T-helper 2 cell treated with Interferon-gamma antibody and Interleukin-4, amounts not matched to agents 100 ng/mL and 5 ng/mL, for 36 hours (primary cell): ENCODE measurements around the gene SARM1. TPM values are rescaled to one million over a fixed set of nuclear protein-coding genes. Genes with fewer than 3 reads are reported as not detected.

Source experiments
- intact Hi-C: fragments of 100-400 bp; cut with micrococcal nuclease; formaldehyde crosslinking; loops from one replicate; pipeline ENCODE4 v1.15.1; 2023
- total RNA-seq: library from RNA; stranded (reverse); gene quantifications from 2 replicates; pipeline ENCODE4 v1.2.3, GENCODE V29; 2022

The SARM1 gene
- total RNA-seq, 1 donor from 2014 or later = 21.0 TPM

DNA sequence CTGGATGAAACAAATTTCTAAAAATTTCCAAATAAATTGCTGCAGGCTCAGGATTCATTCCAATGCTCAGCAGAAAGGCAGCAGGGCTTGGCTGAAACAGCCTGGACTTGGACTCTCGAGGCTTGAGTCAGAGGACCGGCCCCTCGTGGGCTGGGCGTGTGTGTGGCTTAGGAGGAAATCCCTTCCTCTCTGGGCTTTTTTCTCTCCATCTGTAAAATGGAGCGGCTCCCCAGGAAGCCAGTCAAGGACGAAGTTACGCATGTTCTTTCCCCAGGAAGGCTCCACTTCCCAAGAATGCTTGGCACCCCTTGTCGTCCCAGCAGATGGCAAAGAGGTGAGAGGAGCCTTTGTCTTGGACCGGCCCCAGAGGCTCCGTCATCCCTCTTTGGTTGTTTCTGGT lies 21.0 kb downstream of the SARM1 start:
- intact Hi-C loops = no loop called here

DNA sequence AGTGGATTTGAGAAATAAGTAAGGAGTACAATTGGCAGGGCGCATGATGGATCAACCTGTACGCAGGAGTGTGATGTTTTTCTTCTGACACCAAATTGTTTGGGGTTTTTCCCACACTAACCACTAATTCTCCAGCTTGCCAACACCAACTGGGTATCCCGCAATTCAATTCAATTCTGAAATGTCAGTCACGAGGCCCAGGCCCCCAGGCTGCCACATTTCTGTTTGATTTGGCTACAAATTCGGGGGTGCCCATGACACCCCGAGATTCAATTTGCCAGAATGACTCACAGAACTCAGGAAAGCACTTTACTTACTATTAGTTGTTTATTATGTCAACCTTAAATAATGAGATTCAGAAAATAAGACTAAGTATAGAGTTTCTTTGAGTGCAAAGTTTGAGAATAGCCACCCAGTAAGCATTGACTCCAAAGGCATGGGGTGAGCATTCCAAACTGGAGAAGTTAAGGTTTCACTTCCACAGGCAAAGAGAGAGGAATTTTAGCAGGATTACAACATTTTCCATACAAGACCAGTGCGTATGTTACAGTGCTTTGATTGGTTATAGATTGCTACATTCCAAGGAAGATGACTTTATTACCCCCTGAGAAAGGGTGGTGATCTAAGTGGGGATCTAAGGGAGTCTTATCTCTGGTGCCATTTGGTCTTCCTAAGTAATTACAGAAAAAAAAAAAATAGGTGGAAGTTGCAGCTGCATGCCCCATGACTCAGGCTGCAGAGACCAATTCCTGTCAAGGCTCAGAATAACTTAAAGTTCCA lies 23.0 kb downstream of the SARM1 start:
- intact Hi-C loops = no loop called here

DNA sequence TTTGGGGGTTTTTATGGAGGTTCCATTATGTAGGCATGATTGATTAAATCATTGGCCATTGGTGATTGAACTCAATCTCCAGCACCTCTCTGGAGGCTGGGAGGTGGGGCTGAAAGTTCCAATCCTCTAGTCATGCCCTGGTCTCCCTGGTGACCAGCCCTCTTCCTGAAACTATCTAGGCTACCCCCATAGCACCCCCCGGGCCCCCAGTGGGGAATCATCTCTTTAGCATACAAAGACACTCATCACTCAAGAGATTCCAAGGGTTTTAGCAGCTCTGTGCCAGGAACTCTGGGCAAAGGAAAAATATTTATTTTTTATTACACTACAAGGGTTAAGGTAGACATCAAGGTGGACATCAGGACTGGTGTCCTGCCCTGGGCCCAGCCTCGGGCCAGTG lies 23.9 kb downstream of the SARM1 start:
- intact Hi-C loops = no loop called here

DNA sequence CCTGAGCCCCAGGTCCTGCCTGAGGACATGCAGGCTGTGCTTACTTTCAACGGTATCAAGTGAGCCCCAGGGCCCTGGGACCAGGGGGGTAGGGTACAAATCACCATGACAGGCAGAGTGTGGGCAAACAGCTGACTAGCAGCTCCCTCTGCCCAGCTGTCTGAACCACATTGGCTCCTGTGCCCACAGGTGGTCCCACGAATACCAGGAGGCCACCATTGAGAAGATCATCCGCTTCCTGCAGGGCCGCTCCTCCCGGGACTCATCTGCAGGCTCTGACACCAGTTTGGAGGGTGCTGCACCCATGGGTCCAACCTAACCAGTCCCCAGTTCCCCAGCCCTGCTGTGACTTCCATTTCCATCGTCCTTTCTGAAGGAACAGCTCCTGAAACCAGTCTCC lies 24.5 kb downstream of the SARM1 start:
- intact Hi-C loops = no loop called here

DNA sequence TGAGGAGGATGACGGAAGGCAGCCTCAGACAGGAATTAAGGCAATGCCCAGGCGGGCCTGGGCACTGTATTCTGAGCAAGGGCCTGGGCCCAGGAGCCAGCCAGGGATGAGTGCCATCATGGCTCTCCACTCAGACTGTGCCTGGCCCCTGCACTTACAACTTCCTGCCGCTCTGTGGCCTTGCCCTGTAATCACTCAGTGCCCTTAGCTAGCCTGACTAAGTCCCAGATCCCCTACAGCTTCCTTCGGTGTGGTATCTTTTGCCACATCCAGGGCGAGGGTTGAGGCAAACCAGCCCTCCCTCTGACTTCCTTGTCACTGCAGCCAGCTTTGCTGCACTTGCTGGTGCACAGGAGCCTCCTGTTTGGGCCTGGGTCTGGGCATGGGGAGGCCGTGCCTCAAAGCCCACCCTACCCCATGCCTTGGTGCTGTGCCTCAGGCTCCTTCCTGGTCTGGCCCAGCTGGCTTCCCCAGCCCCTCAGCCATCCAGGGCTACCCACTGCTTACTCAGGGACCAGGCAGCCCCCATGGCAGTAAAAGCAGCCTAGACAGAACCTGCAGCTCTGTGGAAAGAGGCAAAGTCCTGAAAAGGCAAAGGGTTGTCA lies 25.2 kb downstream of the SARM1 start:
- intact Hi-C loops = no loop called here

DNA sequence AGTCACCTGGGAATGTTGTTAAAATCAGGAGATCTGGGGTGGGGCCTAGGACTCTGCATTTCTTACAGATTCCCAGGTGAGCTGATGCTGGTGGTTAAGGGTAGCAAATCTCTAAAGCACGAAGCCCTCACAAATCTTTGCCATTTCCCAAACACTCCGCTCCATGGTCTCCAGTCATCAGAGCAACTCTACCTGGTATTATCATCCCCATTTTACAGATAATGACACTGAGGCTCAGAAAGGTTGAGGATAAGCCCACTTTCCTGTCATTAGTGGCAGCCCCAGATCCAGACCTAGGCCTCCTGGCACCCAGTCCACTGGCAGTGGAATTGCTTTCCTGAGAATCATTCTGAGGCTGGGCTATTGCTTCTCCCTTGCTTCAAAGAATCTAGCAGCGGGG lies 25.8 kb downstream of the SARM1 start:
- intact Hi-C loops = no loop called here

DNA sequence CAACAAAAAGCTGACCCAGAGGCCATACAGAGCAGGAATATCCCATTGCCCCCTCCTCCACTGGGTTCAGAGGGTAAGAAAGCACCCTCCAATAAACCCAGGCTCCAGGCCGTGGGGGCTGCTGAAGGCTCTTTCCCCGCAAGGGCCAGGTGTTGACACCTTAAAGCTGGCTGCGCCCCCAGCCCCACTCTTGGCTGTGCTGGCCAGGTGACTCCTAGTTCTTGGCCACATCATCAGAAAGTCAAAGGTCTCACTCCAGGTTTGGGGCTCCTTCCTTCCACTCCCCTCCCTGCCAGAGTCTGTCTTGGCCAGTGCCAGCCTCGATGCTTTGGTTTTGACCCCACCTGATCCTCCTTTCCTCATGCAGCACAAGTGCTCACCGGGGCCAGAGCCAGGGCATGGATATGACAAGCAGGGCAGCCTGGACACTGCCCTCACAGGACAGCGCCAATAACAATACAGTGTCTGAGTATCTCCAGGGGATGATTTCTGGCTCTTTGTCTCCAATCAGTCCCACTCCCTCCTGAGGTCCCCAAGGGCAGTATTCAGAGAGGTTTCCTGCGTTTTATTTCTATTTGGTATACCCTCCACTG lies 26.3 kb downstream of the SARM1 start:
- intact Hi-C loops = no loop called here

DNA sequence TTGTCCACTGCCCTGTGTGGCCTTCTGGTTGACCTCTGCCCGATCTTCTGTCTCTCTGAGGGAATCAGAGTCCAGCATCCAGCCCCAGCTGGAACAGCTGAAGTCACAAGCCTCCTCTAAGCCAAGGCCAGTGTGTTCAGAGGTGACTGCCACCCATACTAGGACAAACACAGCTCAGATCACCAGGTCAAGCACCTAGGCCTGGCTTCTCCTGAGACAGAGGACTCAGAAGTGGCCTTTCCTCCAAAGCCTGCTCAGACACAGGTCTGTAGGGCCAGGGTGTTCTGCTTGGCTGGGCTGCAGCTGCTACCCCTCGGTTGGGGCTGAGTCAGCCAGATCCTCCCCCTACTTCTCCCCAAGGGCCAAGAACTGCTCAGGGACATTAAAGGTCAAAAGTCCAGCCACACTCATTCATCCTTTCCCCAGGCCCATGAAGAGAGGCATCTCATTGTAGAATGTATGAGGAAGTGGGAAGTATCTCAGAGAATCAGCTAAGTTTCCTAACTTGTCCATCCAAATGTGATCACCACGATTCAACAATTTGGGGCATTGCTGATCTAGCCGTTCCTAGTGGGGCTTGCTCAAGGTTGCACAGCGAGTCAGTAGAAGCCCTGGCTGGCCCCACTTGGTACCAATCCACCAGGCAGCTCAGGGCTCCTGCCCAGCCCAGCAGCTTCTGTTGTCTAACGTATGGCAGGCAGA lies 26.9 kb downstream of the SARM1 start:
- intact Hi-C loops = no loop called here

DNA sequence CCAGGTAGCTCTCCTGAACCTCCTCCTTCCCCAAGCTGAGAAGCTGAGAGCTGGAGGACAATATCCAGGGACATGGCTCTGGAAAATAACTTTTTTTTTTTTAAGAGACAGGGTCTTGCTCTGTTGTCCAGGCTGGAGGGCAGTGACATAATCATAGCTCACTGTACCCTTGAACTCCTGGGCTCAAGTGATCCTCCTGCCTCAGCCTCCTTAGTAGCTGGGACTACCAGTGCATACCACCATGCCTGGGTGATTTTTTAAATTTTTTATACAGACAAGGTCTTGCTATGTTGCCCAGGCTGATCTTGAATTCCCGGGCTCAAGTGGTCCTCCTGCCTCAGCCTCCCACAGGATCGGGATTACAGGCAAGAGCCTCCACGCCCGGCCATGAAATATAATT lies 28.3 kb downstream of the SARM1 start:
- intact Hi-C loops = no loop called here

DNA sequence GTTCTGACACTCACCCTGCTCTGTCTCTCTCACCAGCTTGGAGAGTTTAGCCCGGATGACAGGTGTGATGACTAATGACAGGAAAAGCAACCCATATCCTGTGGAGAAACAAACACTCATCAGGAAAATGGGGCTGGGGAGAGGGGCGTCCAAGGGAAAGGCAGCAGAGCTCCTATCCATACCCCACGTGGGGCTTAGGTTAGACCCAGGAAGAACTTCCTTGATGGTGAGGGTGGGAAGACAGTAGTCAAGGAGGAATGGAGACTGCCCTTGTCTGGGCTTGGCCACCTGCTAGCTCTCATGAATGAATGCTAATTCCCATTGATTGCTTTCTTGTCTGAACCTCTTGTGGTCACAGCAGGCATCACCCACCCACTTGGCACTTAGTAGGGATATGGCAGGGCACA lies 30.7 kb downstream of the SARM1 start:
- intact Hi-C loops = no loop called here

DNA sequence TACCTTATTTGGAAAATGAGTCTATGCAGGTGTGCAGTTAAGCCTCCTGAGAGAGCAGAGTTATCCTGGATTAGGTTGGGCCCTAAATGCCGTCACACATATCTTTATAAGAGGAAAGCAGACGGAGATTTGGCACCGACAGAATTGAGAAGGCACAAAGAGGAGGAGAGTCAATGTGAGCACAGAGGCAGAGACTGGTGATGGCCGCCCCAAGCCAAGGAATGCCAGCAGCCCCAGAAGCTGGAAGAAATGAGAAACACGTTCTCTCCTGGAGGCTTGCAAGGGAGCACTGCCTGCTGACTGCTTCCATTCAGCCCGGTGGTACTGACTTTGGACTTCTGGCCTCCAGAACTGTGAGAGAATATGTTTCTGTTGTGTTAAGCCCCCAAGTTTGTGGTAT lies 31.4 kb downstream of the SARM1 start:
- intact Hi-C loops = no loop called here

DNA sequence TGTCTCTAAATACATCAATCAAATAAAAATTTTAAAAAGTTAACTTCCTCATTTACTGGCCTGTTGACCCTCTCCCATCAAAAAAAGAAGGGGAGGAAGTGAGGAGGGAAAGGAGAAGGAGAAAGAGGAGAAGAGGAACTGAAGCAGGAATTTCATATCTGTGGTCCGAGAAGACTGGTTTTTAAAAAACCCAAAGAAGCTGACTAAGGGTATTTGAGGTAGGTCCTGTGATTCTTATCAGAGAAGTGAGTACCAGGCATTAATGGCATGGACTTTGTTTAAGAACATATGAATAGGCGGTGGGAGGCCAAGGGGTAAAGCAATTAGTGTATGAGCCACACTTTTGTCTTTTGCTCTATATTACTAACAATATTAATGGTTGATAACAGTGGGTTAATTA lies 32.5 kb downstream of the SARM1 start:
- intact Hi-C loops = no loop called here

DNA sequence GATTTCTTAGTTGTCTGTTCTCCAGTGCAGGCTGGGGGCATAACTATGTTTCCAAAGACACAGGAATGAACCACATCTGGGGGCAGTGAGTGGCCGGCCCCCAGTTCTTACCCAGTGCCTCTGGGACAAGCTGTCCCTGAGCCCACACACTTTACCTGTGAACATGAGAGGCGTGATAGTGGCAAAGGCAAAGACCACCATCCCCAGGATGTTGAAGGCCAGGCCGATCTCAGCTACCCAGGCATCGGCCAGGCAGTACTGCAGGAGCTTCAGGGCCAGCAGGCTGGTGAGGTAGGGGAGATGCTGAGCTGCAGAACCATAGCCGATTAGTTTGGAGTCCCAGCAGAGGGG lies 32.9 kb downstream of the SARM1 start:
- intact Hi-C loops = no loop called here

DNA sequence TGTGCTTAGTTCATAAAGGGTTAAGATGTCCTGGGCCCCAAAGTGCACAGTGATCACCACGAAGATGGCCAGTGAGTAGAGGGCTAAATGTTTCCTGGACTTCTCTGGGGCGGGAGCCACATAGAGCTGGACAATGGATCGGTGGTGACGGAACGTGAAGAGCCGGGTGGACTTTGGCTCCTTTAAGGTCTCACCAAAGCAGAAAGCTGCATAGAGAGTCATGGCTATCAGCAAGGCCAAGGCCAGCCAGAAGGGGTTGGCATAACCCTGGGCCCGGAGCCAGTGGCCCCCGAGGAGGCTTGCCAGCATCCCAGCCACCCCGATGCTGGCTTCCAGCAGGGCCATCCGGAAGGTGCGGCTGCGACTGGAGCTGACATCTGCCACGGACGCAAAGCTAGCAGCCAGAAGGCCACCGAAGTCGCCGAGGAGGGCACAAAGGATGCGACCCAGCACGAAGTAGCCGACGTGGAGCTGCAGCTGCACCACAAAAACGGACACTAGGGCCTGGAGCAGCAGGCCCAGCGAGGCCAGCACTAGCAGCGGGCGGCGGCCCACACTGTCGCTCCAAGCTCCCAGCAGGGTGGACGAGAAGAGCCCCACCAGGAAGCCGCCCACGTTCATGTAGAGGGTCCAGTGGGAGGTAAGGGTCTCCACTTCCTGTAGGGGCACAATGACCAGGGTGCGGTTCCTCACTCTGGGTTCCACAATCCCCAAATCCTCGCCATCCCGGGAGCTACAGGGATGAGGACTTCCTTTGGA lies 33.5 kb downstream of the SARM1 start:
- intact Hi-C loops = no loop called here

DNA sequence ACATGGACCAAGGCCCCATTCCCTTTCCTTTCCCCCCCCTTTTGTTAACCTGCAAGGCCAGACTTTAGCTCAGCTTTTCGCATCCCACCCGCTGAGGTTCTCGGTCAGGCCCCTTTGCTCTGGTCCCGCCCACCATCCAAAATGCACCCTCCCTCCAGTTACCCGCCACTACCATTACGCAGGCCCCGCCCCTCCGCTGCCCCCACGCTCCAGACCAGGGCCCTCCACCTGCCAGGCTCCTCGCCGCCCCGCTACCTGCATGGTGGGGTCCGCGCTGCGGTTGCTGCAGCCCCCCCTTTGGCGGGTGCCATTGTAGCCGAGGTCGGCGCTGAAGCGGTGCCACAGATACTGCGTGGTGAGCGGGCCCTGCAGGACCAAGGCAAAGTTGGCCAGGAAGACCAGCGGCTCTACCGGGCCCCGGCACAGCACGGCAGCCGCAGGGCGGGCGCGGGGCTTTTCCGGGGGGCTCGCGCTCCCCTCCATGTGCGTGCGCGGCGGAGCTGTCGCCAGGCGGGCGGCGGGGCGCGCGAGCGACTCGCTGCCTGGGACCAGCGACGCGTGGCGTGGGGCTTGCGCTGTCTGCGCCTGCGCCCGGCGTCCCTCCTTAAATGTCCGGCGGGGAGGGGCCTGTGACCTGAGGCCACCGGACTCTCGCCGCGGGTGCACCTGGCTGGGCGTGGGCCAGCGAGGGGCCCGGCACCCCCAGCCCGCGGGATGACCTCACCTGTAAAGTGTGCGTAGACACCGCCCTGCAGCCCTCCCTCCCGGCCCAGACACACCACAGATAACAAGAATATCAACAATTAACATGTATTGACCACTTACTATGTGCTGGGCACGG lies 34.4 kb downstream of the SARM1 start, which contains the start of gene SLC46A1:
SLC46A1 (minus strand) TSS at position 581 of the 841 bp plus-strand sequence; CDS start at position 483, 98 bp downstream.
- intact Hi-C loops = no loop called here

DNA sequence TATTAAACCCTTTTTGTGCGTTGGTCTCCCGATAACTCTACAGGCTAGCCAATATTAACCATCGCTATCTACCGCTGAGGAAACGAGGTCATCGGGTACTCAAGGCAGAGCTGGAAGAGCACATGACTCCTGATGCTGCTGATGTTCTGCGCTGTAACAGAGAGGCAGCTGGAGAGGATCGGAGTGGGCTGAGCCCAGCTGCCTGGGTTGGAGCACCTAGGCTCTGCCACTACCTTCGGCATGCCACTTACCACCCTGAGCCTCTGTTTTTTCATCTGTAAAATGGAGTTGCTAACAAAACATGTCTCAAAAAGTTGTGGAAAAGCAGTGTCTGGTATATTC lies 35.0 kb downstream of the SARM1 start:
- intact Hi-C loops = no loop called here

DNA sequence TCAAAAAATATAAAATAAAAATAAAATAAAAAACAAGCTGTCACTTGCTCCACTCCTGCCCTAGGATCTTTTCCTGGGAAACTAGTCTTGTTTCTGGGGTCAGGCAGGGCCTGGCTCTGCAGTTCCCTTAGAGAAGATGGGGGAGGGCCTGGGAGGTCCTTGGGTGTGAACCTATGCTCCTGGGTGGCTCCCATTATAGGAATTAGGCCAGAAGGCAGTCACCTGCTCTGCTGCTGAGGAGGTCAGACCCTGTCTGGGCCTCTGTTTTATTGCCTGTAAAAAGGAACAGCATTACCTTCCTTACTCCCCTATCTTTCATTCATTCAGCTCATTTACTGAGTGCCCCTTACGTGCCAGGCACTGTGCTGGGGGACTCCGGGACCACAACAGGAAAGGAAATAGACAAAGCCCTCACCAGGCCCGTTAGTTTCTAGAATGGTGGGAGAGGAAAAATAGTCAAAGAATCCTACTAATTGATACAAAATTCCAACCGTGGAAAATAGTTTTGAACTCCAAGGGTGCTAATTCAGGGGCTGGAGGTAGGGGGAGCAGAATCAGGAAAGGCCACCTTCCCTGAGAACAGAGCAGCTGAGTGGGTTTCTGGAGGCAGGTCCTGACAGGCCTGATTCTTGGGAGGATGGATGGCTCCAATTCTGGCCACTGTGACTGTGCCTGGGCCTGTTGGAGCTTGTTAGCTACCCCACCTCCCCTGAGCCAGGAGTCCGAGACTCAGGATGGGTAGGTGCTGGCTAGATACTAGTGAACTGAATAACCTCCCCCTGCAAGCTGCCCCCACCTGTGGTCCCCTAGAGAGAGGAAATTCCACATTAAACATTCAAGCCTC lies 35.9 kb downstream of the SARM1 start:
- intact Hi-C loops = no loop called here

DNA sequence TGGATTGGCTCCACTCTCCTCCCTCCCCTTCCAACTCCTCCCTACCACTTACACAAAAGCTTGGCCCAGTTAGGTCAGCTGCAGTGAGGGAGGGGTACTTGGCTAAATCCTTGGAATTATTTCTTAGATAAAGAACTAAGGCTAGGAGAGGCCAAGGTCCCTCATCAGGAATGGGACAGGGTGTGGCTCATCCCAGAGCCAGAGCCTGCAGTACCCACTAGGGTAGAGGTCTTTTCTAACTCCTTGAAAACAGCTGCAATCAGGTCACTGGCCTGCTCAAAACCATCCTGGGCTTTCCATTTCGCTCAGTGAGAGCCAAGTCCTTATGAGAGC lies 36.4 kb downstream of the SARM1 start:
- intact Hi-C loops = no loop called here

DNA sequence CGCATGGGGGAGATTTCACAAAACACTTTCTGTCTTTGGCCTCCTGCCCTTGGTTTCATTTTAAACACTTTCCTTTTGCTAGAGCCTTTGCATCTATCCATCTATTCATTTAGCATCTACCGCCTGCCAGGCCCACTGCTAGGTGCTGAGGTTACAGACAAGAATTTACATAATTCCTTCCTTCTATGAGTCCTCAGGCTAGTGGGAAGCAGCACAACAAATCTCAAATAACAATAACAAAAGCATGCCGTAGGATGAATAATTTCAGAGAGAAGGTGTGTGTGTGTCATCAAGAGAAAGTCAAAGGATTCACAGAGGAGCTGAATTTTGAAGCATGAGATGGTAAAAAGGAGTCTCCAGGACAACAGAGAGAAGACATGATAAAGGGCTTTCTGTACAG lies 40.6 kb downstream of the SARM1 start:
- intact Hi-C loops = no loop called here

DNA sequence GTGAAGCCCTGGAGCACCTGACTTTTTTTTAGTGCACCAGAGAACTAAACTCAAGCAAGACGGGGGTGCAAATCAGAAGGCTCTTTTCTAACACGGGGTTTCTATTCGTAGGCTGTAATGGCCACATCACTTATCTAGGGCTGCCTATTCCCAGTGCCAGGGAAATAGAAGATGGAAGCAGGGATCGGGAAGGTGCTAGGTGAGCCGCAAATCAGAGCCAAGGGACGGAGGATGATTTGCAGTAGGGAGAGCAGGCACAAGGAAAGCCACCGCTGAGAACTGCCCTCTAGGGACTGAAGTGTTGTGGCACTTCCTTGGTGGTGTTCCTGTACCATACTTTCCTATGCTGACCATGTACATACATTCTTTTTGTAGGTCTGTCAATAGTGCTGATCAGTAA lies 42.3 kb downstream of the SARM1 start:
- intact Hi-C loops = no loop called here
